GM15510 (cell line): ENCODE measurements around the gene PPIL6.

ENCODE experiments used
- POLR2A ChIP-seq: IDR thresholded peaks from 3 replicates; pipeline ENCODE4 v1.6.1; 2011; ENCODE audit warnings: borderline replicate concordance; ENCODE audit not compliant: insufficient read length; ENCODE audit errors: extremely low read depth

PPIL6 gene

DNA sequence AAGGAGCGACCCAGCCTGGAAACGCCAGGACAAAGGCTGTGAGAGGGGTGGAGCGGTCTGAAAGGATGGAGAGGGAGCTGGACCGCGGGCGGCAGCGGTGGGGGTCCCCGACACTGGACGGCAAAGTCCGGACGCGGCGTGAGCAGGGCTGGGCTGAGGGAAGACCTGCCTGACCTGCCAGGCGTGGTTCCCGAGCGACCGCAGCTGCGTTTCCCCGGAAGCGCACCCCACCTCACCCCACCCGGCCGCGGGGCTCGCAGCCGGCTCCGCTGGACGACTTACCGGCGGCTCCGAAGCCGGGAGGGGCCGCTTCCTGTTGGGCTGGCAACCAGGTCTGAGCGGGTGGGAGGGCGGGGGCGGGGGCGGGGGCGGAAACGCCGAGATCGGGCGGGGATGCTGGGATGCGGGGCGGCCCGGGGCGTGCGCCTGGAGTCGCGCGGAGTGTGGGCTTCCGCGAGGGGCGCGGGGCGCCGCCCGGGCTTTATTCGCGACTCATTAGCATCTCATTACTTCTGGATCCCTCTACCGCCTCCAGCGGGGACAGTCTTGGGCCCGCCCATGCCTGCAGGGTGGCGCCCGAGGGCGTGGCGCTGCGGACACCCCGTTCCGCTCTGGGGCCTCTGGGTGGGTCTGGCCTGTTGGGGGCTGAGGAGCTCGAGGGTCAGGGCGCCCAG, 15.1 kb upstream of the PPIL6 start, which contains the start of gene MICAL1:
Gene MICAL1, minus strand, starts transcription at position 336 of the 674 bp plus-strand sequence. CDS start 1,576 bp downstream, outside the sequence.
- peak; percentile 65 for TF ChIP-seq POLR2A

DNA sequence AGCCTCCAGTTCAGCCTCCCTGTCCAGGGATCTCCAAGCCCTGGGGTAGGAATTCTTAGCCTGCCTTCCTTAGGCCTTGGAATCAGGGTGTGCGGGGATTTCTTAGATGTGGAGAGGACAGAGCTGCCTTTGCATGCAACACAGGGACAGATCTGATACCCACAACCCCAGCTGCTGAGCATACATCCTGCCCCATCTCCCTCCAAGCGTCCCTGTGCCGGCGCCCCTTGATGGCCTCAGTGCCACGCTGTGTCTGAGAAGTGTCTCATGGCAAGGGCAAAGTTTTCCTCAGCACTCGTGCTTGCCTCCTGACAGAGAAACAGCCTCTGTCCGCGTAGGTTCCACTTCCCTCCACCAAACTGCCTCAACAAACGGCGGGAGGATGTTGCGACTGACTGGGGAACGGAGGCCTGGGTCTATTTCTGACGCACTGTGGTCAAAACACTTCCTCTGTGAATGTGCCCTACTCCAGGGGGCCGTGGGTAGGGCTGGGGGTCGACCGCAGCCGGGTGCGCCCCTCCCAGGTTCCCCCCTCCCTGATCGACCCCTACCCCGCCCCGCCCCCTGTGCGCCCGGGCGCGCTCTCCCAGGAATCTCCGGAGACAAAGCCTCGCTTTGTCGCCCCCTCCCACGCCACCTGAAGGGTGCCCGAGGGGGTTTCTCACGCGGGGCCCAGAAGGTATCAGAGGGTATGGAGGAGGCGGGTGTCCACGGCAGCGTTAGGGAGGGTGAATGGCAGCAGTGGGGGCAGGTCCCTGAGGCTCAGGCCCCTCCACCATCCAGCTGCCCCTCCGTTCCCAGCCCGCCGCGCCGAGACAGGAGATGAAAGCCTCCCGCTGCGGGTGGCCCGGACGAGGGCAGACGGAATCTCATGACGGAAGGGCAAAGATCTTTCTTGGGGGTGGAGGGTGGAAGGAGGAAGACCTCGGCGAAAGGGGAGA, 14.3 kb upstream of the PPIL6 start:
- TF ChIP-seq POLR2A: peak; percentile 44

- no peak for TF ChIP-seq POLR2A
Measured at GRCh38 chr6:109453594-109454495, 13.4 kb upstream of the PPIL6 start.

DNA sequence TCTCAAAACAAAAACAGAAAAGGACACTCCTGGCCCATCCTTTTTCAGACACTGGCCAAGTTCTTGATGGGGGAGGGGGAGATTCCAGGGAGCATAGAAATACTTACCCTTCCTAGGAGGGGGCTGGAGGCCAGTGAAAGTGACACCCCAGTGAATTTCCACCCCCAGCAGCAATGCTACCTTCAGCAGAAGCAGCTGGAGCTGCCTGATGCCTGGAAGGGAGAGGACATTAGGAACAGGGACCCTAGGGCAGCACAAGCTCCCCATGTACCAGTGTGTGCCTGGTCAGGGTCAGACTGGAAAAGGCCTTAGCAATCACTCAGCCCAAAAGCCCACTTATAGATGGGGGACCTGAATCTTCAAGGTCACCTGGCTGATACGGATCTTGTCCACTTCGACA, 12.7 kb upstream of the PPIL6 start:
- no peak for TF ChIP-seq POLR2A

DNA sequence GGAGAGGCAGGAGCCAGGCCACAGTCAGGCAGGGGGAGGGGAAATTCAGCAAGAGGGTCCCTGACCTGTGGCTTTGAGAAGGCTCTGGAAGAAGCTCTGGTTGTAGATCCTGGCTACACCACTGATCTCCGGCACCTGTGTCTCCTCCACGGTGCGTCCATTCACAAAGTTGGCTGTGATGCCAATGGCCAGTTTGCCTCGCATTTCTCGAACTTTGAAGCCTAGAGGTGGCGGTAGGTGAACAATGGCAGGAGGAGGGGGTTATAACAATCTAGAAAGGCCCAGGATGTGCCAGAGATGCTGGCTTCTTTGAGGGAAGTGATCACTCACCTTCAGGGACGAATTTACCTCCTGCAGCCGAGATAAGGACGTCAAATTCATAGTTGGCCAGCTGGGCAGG, 11.8 kb upstream of the PPIL6 start:
- no peak for TF ChIP-seq POLR2A

- TF ChIP-seq POLR2A: no peak
Measured at GRCh38 chr6:109451376-109451775, 10.9 kb upstream of the PPIL6 start.

DNA sequence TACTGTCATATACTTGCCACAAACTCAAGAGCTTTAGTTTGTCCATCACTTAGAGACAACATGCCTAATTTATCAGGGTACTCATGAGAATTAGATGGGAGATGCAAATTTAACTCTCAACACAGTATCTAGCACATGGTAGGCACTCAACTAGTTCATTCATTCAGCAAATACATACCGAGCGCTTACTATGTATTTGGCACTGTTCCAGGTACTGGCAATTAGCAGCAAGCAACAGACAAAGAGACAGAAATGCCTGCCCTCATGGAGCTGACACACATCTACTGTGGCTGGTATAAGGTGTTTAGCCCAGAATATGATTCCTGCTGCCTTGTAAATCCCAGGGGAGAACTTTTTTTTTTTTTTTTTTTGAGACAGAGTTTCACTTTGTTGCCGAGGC, 10.4 kb upstream of the PPIL6 start:
- TF ChIP-seq POLR2A: no peak

GRCh38 chr6:109449795-109450673, 9.6 kb upstream of the PPIL6 start:
- no peak for TF ChIP-seq POLR2A

DNA sequence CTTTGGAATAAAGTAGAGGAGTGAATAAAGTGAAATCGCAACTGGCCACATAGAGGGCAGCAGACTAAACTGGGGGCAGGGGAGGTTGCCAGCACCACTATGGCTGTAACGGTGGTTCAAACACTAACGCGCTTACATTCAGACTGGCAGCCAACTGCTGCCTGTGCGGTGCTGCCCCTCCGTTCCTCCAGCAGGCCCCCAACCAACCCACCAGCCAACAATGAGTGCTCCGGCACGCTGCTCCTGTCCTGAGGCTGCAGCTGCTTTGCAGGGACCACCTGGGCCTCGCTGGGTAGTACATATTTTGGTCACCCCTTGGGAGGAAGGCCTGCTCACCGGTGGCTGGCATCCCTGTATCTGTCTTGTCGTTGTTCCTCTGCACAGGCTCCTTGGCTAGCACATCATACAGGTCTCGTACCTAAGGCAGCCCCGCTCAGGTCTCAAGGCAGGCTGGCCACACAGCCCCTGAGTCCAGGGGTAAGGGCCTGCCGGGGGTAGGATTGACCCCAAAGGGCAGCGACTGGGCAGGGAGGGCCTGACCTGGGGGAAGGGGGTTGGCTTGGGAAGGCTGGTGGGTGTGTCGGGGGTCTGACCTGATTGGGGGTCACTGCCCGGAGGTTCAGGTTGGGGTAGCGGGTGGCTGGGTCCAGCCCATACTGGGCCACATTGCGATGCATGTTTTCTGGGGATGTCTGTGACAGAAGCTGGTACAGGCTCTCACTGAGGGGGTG, 8.8 kb upstream of the PPIL6 start:
- peak; percentile 10 for TF ChIP-seq POLR2A

- TF ChIP-seq POLR2A: no peak
Measured at GRCh38 chr6:109448615-109449014, 8.2 kb upstream of the PPIL6 start.

- peak; percentile 17 for TF ChIP-seq POLR2A
Measured at GRCh38 chr6:109447878-109448555, 7.6 kb upstream of the PPIL6 start.

DNA sequence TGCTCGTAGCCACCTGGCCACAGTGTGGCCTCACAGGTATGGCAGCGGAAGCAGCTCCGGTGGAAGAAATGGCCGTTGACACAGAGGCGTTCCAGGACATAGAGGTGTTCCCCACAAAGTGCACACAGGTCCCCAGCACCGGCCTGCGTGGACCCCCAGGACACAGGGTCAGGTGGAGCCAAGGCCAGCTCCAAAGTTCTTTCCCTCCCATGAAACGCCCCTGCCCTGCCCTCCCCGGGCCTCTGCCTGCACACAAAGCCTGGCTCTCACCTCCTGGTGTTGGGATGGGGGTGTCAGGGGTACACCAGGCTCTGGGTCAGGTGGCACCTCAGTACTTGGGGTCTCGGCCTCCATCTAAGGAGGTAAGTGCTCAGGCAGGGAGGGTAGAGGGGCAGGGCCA, 6.7 kb upstream of the PPIL6 start:
- no peak for TF ChIP-seq POLR2A

GRCh38 chr6:109446541-109446940, 6.1 kb upstream of the PPIL6 start:
- no peak for TF ChIP-seq POLR2A
